HEK293T (cell line): ENCODE measurements around the gene ARHGAP8.
"Not testable (repeated sequence)": the region's sequence is repeated elsewhere in the genome, so short reads cannot be mapped to it uniquely, and the experiment has no call there.

Source experiments
- CTCF ChIA-PET: fragments of 350-600 bp; formaldehyde crosslinking; extraction: SDS; loops from one replicate; lab custom pipeline; 2021; ENCODE audit warnings: antibody characterized with exemption, inconsistent platforms; lab: Yijun Ruan, JAX
- POLR2A ChIA-PET: fragments of 350-600 bp; formaldehyde crosslinking; extraction: SDS; loops from one replicate; lab custom pipeline; 2020; ENCODE audit warnings: antibody characterized with exemption, inconsistent platforms; lab: Yijun Ruan, JAX
- DNase-seq: peaks from one replicate; pipeline ENCODE4 v3.0.0; 2012; ENCODE audit warnings: mixed read lengths; ENCODE audit errors: extremely low spot score
- ARNT ChIP-seq: fragments of 450-650 bp; IDR thresholded peaks from 2 replicates; pipeline ENCODE4 v1.6.1; 2017; ENCODE audit warnings: mild to moderate bottlenecking
- BHLHE40 ChIP-seq: fragments of 450-650 bp; IDR thresholded peaks from 2 replicates; pipeline ENCODE4 v1.6.1; 2016; ENCODE audit warnings: mild to moderate bottlenecking, moderate library complexity, borderline replicate concordance
- CTBP1 ChIP-seq: fragments of 450-650 bp; IDR thresholded peaks from 2 replicates; pipeline ENCODE4 v1.6.1; 2016; ENCODE audit warnings: borderline replicate concordance
- ELF4 ChIP-seq: fragments of 450-650 bp; IDR thresholded peaks from 2 replicates; pipeline ENCODE4 v1.6.1; 2017; ENCODE audit warnings: antibody characterized with exemption
- FOXA1 ChIP-seq: fragments of 450-650 bp; IDR thresholded peaks from 2 replicates; pipeline ENCODE4 v1.6.1; 2016; ENCODE audit warnings: mild to moderate bottlenecking
- FOXK2 ChIP-seq: fragments of 450-650 bp; IDR thresholded peaks from 2 replicates; pipeline ENCODE4 v1.6.1; 2016; ENCODE audit warnings: mild to moderate bottlenecking
- FOXM1 ChIP-seq: fragments of 450-650 bp; IDR thresholded peaks from 2 replicates; pipeline ENCODE4 v1.6.1; 2017; ENCODE audit warnings: mild to moderate bottlenecking, borderline replicate concordance
- HDGF ChIP-seq: fragments of 450-650 bp; IDR thresholded peaks from 2 replicates; pipeline ENCODE4 v1.6.1; 2017; ENCODE audit warnings: antibody characterized with exemption, borderline replicate concordance
- L3MBTL2 ChIP-seq: fragments of 450-650 bp; conservative IDR thresholded peaks from 2 replicates; pipeline ENCODE4 v1.6.1; 2016; ENCODE audit warnings: mild to moderate bottlenecking
- LEF1 ChIP-seq: fragments of 450-650 bp; IDR thresholded peaks from 2 replicates; pipeline ENCODE4 v1.6.1; 2017; ENCODE audit warnings: mild to moderate bottlenecking, borderline replicate concordance
- NFRKB ChIP-seq: fragments of 450-650 bp; IDR thresholded peaks from 2 replicates; pipeline ENCODE4 v1.6.1; 2016; ENCODE audit warnings: mild to moderate bottlenecking, moderate library complexity
- SP1 ChIP-seq: fragments of 450-650 bp; IDR thresholded peaks from 2 replicates; pipeline ENCODE4 v1.6.1; 2017
- SUZ12 ChIP-seq: fragments of 450-650 bp; IDR thresholded peaks from 2 replicates; pipeline ENCODE4 v1.6.1; 2016; ENCODE audit warnings: mild to moderate bottlenecking
- TARDBP ChIP-seq: fragments of 450-650 bp; IDR thresholded peaks from 2 replicates; pipeline ENCODE4 v1.6.1; 2016
- ZNF384 ChIP-seq: fragments of 450-650 bp; IDR thresholded peaks from 2 replicates; pipeline ENCODE4 v1.6.1; 2016
- TF ChIP-seq, protein P1 (sequence below): fragments of 450-650 bp; IDR thresholded peaks from 2 replicates; pipeline ENCODE4 v1.6.1; 2016

The ARHGAP8 gene

GRCh38 chr22:44848296-44848741 is 95.9 kb downstream of the ARHGAP8 start:
- no peak for DNase-seq
- CTCF ChIA-PET, result no interaction called here
- TF ChIP-seq FOXA1 (no peak), ARNT (no peak), CTBP1 (no peak), ELF4 (no peak), LEF1 (no peak), BHLHE40 (no peak), L3MBTL2 (no peak), ZNF384 (no peak), FOXM1 (no peak), HDGF (no peak), TARDBP (no peak)
- POLR2A ChIA-PET, result no interaction called here

DNA sequence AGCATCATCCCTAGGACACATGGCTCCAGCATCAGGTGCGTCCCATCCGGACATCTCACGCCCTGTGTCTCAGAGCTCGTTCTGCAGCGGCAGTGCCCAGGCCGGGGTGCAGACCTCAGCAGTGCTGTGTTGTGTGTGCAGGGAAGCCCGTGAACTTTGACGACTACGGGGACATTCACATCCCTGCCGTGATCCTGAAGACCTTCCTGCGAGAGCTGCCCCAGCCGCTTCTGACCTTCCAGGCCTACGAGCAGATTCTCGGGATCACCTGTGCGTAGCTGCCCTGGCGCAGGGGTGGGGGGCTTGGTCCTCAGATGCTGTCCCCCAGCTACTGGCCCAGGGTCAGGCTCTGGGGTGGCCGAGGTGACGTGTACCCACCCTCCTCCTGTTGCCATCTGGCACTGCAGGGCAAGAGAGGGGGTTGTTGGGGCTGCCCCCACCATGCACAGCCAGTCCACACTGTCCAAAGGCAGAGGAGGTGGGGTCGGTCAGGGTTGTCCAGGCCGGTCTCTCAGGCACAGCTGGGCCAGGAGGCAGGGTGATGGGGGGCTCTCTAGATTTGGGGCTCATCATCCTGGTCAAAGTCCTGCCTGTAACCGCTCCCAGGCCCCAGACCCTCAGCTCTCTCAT is 96.5 kb downstream of the ARHGAP8 start:
- DNase-seq, result no peak
- TF ChIP-seq FOXM1 (no peak), HDGF (no peak), TARDBP (no peak), ARNT (no peak), FOXK2 (no peak), L3MBTL2 (no peak), BHLHE40 (no peak), FOXA1 (no peak)
- TF ChIP-seq, protein P1, sequence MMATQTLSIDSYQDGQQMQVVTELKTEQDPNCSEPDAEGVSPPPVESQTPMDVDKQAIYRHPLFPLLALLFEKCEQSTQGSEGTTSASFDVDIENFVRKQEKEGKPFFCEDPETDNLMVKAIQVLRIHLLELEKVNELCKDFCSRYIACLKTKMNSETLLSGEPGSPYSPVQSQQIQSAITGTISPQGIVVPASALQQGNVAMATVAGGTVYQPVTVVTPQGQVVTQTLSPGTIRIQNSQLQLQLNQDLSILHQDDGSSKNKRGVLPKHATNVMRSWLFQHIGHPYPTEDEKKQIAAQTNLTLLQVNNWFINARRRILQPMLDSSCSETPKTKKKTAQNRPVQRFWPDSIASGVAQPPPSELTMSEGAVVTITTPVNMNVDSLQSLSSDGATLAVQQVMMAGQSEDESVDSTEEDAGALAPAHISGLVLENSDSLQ, result no peak
- CTCF ChIA-PET, result no interaction called here
- POLR2A ChIA-PET, result no interaction called here

DNA sequence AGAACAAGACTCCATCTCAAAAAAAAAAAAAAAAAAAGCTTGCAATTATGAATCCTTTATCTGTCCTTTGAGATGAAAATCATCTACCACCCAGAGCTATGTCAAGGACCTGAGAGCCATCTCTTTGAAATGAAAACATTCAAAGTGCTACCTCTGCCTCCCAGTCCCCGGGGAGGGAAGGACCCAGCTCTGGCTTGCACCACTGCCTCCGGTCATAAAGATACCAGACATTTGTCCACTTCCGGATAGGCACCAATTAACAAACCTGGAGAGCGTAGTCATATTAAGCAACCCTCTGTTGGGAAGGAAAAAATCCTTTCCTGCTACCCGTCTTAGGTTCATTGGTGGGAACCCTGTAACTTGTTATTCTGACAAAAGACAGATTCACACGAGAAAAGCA is 98.6 kb downstream of the ARHGAP8 start:
- ChIA-PET POLR2A (no interaction called here), CTCF (no interaction called here)
- TF ChIP-seq FOXM1 (no peak), CTBP1 (no peak), TARDBP (no peak), HDGF (no peak)
- DNase-seq, result no peak

DNA sequence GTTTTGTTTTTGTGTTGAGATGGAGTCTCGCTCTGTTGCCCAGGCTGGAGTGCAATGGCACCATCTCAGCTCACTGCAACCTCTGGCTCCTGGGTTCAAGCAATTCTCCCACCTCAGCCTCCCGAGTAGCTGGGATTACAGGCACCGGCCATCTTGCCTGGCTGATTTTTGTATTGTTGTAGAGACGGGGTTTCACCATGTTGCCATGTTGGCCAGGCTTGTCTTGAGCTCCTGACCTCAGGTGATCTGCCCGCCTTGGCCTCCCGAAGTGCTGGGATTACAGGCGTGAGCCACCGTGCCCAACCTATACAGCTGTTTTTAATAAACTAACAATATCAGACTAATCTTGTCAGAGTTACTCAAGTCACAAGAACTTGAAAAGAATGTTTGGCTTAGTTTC is 102.3 kb downstream of the ARHGAP8 start:
- POLR2A ChIA-PET, result not testable (repeated sequence)
- CTCF ChIA-PET, result interaction anchor here (0.6 kb wide), 1 partner anchor 862 kb away, joined by 3 read pairs; no protein-coding TSS in a partner anchor

DNA sequence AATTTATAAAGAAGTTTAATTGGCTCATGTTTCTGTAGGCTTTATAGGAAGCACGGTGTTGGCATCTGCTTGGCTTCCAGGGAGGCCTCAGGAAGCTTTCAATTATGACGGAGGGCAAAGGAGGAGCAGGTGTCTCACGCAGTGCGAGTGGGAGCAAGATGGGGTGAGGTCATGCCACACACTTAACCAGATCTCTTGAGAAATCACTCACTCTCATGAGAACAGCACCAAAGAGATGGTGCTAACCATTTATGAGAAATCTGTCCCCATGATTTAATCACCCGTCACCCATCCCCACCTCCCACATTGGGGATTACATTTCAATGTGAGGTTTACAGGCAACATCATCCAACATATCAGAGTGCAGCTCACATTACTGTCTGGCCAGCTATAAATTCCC is 103.5 kb downstream of the ARHGAP8 start:
- POLR2A ChIA-PET, result no interaction called here
- DNase-seq, result no peak
- TF ChIP-seq SUZ12 (no peak), FOXM1 (no peak), ELF4 (no peak), L3MBTL2 (no peak), CTBP1 (no peak), TARDBP (no peak), NFRKB (no peak), LEF1 (no peak), SP1 (no peak), FOXA1 (no peak), FOXK2 (no peak), BHLHE40 (no peak), ARNT (no peak), HDGF (no peak), ZNF384 (no peak)
- TF ChIP-seq, protein P1, result no peak
- CTCF ChIA-PET, result no interaction called here

More for the DNA sequence above, 102.3 kb downstream of the ARHGAP8 start:
- DNase-seq, result not testable (repeated sequence)

GRCh38 chr22:44858819-44859218 is 106.4 kb downstream of the ARHGAP8 start:
- POLR2A ChIA-PET, DNase-seq, CTCF ChIA-PET: not testable (repeated sequence)

DNA sequence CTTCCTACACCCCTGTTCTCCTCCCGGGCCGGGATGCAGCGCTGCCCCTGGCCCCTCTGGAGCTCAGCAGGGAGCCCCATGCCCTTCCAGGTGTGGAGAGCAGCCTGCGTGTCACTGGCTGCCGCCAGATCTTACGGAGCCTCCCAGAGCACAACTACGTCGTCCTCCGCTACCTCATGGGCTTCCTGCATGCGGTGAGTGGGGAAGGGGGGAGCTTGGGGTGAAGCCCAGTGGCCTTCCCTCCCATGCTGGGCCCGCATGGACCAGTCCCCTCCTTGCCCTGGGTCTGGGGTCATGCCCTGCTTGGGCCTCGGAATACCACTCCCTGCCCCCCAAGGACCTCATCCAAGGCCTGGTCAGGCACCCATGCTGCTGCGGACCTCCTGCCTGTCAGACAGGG is 107.3 kb downstream of the ARHGAP8 start:
- no peak for DNase-seq
- TF ChIP-seq SUZ12, result no peak
- TF ChIP-seq, protein P1, result no peak
- no peak for TF ChIP-seq FOXA1
- TF ChIP-seq TARDBP, result no peak
- no peak for TF ChIP-seq L3MBTL2
- TF ChIP-seq CTBP1, result no peak
- no peak for TF ChIP-seq FOXK2
- no peak for TF ChIP-seq FOXM1
- TF ChIP-seq ZNF384, result no peak
- ChIA-PET CTCF (no interaction called here), POLR2A (no interaction called here)
